Measurements from ENCODE around the gene TRIM31. TPM values are rescaled to one million over a fixed set of nuclear protein-coding genes. Genes with fewer than 3 reads are reported as not detected.

The TRIM31 gene
- total RNA-seq, 2 donors from 2014 or later: not detected

GRCh38 chr6:30104661-30105060 is 8.2 kb downstream of the TRIM31 start:
- no peaks in the 10 kb centered on the region for H3K9me3 Mint-ChIP-seq
- H3K9me3 ChIP-seq (ENCODE audit: control insufficient read depth, low read length): no peaks in the 10 kb centered on the region
- H3K4me1 ChIP-seq (ENCODE audit: control insufficient read depth, insufficient read depth, low read length): no peaks in the 10 kb centered on the region
- 73% methylated on average over 2 of the region's 2 CpGs; no CpG with 5 or more reads in 1 of the 2 experiments for WGBS, 2 experiments (ENCODE audit: insufficient coverage in 1 of 2, insufficient read length in 1 of 2)
- no peaks in the 10 kb centered on the region for H3K36me3 Mint-ChIP-seq (ENCODE audit: low read depth)
- H3K4me3 ChIP-seq (ENCODE audit: low read length): no peak overlapping the region
- DNase-seq: no peak
- H3K36me3 ChIP-seq (ENCODE audit: control insufficient read depth, insufficient read depth, low read length): no peaks in the 10 kb centered on the region
- peaks cover 82% of the 10 kb centered on the region for H3K27me3 ChIP-seq (ENCODE audit: control insufficient read depth, insufficient read depth, low read length, poor library complexity, severe bottlenecking)
- no peak overlapping the region for H3K27ac ChIP-seq (ENCODE audit: low read depth, low read length)
- H3K27ac Mint-ChIP-seq: no peak overlapping the region
- peaks cover 25% of the 10 kb centered on the region for H3K4me1 Mint-ChIP-seq
- no peak overlapping the region for H3K4me3 Mint-ChIP-seq
- H3K27me3 Mint-ChIP-seq (ENCODE audit: insufficient read depth): peaks cover 87% of the 10 kb centered on the region
- peak; percentile 54 for TF ChIP-seq CTCF (conservative IDR thresholded peaks at IDR 0.05)
- H3K9ac ChIP-seq (ENCODE audit: extremely low read depth, low read length, poor library complexity, severe bottlenecking): no peak overlapping the region

DNA sequence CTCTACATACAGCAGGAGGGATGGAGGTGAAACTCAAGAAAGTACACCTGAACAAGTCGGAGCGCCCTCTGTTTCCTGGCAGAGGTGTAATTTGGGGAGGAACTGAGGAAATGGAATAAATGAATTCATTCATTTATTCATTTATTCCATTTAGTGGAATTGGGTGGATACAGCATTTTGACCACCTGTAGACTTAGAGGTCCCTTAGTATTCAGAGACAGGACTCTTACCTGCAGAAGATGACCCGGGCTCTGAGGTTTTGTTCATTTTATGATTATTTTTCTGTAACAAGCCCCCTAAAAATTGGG is 9.1 kb downstream of the TRIM31 start:
- H3K36me3 Mint-ChIP-seq (ENCODE audit: low read depth): no peaks in the 10 kb centered on the region
- H3K27ac ChIP-seq (ENCODE audit: low read depth, low read length): no peak overlapping the region
- DNase-seq: no peak
- H3K4me1 Mint-ChIP-seq: peaks cover 25% of the 10 kb centered on the region
- H3K27ac Mint-ChIP-seq: no peak overlapping the region
- H3K27me3 ChIP-seq (ENCODE audit: control insufficient read depth, insufficient read depth, low read length, poor library complexity, severe bottlenecking): peaks cover 86% of the 10 kb centered on the region
- no peaks in the 10 kb centered on the region for H3K9me3 ChIP-seq (ENCODE audit: control insufficient read depth, low read length)
- TF ChIP-seq CTCF (conservative IDR thresholded peaks at IDR 0.05): no peak
- H3K4me1 ChIP-seq (ENCODE audit: control insufficient read depth, insufficient read depth, low read length): no peaks in the 10 kb centered on the region
- peaks cover 91% of the 10 kb centered on the region for H3K27me3 Mint-ChIP-seq (ENCODE audit: insufficient read depth)
- 54% methylated on average over 3 of the region's 3 CpGs; no CpG with 5 or more reads in 1 of the 2 experiments for whole genome bisulfite sequencing, 2 experiments (ENCODE audit: insufficient coverage in 1 of 2, insufficient read length in 1 of 2)
- H3K4me3 ChIP-seq (ENCODE audit: low read length): peak overlapping the region; percentile 82
- no peaks in the 10 kb centered on the region for H3K9me3 Mint-ChIP-seq
- H3K4me3 Mint-ChIP-seq: peak overlapping the region; percentile 57
- no peaks in the 10 kb centered on the region for H3K36me3 ChIP-seq (ENCODE audit: control insufficient read depth, insufficient read depth, low read length)
- H3K9ac ChIP-seq (ENCODE audit: extremely low read depth, low read length, poor library complexity, severe bottlenecking): no peak overlapping the region

- Histone ChIP-seq H3K36me3 (ENCODE audit: control insufficient read depth, insufficient read depth, low read length) (no peaks in the 10 kb centered on the region), H3K27ac (ENCODE audit: low read depth, low read length) (no peak overlapping the region), H3K27me3 (ENCODE audit: control insufficient read depth, insufficient read depth, low read length, poor library complexity, severe bottlenecking) (peaks cover 87% of the 10 kb centered on the region), H3K4me3 (ENCODE audit: low read length) (peak overlapping the region; percentile 82), H3K4me1 (ENCODE audit: control insufficient read depth, insufficient read depth, low read length) (no peaks in the 10 kb centered on the region), H3K9ac (ENCODE audit: extremely low read depth, low read length, poor library complexity, severe bottlenecking) (no peak overlapping the region), H3K9me3 (ENCODE audit: control insufficient read depth, low read length) (no peaks in the 10 kb centered on the region)
- Mint-ChIP-seq H3K9me3 (no peaks in the 10 kb centered on the region), H3K4me1 (peaks cover 25% of the 10 kb centered on the region), H3K4me3 (peak overlapping the region; percentile 57), H3K27ac (no peak overlapping the region), H3K27me3 (ENCODE audit: insufficient read depth) (peaks cover 92% of the 10 kb centered on the region), H3K36me3 (ENCODE audit: low read depth) (no peaks in the 10 kb centered on the region)
- TF ChIP-seq CTCF (conservative IDR thresholded peaks at IDR 0.05): peak; percentile 94
- WGBS, 2 experiments (ENCODE audit: insufficient coverage in 1 of 2, insufficient read length in 1 of 2): 11 to 19% methylated on average over 25 to 36 of the region's 36 CpGs
- peak; percentile 95 for DNase-seq
These were observed 9.7 kb downstream of the TRIM31 start for GRCh38 chr6:30102970-30103871.

All from endodermal cell (in vitro differentiated cells).